HG03095 (cell line): ENCODE data around the gene TLL2.

Source experiments
- ATAC-seq: cut with Tn5 transposase; IDR thresholded peaks from one replicate; pipeline ENCODE4 v1.9.1; 2021; ENCODE audit warnings: moderate library complexity; ENCODE audit not compliant: unreplicated experiment

TLL2 gene

DNA sequence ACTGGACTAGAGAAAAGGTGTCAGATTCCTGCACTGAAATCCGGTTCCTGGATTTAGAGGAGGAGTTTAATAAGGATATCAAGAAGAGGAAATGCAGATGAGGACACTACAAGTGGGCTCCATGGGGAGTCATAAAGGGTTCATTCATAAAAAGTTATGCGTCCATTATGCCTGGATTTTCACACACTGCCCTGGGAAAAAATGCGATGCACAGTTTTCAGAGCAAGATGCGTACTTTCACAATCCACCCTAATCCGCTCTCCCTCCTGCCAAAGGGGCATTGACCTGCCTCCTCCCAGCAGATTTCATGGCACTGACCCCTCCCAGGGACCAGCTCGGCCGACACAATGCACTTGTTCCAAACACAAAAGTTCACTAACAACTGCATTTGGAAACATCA, 112.7 kb downstream of the TLL2 start:
- no peak for ATAC-seq

DNA sequence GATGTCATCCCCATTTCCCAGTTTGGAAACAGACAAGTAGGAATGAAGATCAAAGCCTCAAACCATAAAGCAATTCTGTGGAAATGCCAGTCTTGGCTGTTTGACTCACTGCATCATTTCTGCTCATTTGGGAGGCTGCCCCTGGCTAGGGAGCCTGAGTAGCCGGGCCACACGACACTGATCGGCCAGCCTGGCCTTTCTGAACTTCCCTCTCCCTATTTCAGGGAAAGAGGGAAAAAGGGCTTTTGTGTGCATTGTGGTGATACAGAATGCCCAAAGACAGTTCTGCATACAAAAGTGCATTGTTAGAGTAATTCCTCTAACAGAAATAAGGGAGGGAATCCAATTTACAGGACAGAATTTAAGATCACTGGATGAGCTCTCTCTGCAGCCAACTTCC, 113.3 kb downstream of the TLL2 start:
- no peak for ATAC-seq

DNA sequence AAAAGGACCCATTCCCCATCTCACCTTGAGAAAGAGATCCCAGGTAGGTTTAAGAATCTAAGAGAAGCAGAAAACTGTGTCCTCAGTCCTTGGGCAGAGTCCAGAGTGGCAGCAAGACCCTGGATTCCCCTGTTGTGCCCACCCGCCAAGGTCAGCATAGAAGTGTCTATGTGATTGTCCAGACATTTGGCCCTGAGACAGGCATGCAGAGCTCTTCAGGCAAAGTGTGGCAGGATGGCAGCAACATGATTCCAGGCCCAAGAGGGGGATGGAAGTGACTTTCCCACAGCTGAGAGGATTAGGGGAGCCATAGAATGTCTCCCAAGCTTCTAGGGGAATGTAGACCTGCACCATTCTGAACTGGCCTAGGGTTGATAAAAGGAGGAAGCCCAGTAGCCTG, 115.8 kb downstream of the TLL2 start:
- no peak for ATAC-seq

DNA sequence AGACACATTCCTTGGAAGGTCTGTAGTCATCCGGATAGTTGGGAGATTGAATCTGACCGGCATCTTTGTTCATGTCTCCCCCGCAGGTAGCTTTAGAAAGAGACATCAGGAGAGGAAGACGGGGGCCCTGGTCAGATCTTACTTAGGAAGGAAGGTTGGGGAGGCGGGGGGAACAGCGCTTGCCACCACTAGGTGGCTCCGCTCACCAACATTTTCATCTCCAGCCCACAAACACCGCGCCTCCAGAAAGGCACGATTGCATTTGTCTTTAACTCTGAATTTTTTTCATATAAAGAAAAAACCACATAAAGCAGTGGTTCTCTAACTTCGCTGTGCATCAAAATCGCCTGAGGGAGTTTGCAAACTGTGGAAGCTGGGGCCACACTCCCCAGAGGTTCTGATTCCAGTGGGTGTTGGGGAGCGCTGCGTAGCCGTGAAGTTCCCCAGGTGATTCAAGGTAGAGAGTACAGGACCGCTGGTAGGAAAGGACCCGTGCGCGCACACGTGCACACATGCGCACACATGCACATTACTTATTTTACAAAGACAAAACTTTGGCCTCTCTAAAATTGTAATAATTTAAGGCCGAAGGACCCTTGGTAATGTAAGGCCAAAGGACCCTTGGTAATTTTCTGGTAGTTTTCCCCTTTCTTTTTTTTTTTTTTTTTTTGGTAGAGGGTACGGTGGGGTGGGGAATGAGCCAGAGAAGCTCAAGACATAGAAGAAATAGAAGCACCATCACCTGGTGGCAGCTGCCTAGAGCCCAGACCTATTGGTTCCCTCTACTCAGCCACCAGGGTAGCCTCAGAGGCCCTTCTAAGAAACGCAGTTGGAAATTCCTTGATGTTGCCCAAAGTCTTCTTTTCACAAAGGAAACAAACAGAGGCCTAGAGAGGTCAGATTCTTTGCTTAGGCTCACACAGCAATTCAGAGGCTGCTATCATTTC, 117.5 kb downstream of the TLL2 start:
- ATAC-seq = no peak

DNA sequence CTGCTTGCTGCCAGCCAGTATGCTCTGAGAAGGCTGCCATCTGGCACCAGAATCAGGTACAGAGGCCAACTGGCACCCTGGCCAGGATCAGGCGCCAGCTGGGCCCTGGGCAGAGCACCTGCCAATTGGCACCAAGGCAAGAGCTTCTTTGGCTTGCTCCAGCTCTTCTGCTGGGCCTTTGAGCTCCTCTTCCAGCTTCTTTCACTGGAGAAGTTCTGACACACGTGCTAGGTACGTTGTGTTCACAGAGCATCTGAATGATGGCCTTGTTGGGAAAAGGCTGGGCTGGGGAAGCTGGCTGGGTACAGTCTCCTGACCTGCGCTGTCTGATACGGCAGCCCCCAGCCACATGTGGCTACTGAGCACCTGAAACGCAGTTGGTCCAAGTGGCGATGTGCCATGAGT, 123.3 kb downstream of the TLL2 start:
- ATAC-seq = no peak

DNA sequence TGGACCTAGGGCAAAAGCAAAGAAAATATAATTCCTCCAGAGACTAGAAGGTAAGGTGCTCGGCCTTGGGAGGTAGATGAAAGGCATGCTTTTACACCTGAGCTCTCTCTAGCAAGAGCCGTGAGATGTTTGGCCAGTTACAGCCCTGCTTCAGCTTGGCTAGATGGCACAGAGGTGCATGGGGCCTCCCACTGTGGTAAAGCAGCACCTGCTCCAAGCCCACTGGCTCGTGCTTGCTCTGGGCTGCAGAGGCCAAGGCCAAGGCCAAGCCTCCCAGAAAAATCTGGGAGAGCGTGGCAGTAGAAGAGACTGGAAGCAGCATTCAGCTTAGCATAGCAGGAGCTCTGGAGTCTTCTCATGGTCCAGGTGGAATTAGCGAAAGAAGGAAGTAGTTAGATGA, 123.9 kb downstream of the TLL2 start:
- ATAC-seq = no peak

DNA sequence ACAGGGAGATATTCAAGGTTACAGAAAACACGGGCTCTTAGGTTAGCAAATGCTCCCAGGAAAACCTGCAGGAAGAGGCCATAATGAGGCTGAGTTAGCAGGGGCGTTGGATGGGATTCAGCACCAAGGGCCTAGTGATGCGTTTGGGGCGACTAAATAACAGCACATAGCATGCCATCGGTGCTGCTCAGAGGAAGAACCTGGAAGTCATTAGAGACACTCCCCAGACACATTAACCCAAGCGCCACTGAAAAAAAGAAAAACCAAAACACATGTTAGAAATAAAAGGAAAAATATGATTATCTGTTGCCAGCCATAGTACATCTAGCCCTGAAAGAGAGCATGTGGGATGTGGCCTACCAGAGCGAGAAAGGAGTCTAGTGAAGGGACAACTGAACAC, 126.1 kb downstream of the TLL2 start:
- ATAC-seq = no peak

DNA sequence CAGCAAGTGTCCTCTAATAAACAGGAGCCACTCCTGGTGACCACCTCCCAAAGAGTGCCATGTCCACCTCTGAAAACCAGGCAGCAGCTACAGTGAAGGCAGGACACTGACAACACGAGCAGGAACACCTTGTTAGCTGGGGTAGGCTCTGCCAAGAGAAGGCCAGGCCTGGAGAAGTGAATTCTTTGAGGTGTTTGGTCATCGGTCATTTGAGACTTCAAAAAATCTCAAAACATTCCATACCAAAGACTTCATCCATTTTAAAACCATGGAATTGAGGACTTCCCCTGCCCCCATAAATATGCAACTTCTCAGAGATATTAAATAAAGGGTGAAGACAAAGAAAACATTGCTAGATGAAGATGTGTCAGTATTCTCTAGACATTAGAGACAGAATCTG, 126.6 kb downstream of the TLL2 start:
- ATAC-seq = no peak

DNA sequence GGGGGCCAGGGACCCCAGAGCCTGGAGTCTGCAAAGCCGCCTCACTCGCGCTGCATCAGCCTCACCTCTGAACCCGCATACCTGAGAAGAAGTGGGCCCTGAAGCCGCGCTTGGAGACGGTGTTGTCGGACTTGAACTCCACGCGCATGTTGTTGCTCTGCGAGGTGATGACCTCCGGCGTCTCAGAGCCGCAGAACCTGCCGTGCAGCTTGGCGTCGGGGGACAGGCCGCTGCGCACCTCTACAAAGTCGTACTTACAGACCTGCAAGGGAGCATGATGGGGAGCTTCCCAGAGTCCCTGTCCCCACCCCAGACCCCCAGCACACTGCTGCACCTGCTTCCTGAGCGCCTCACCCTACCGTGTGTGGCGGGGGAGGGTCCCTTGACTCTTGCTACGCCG, 129.2 kb downstream of the TLL2 start:
- no peak for ATAC-seq

DNA sequence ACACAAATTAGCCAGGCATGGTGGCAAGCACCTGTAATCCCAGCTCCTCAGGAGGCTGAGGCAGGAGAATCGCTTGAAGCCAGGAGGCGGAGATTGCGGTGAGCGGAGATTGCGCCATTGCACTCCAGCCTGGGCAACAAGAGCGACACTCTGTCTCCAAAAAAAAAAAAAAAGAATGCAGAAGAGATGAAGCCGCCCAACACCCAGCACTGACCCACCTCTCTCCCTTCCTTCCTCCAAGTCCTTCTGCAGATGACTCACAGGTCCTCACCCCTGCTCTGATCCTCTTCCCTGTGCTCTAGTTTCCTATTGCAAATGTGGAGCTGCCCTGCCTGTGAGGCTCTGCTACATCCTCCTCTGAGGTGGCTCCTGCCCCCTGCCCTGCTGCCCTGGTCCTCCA, 132.9 kb downstream of the TLL2 start:
- no peak for ATAC-seq

DNA sequence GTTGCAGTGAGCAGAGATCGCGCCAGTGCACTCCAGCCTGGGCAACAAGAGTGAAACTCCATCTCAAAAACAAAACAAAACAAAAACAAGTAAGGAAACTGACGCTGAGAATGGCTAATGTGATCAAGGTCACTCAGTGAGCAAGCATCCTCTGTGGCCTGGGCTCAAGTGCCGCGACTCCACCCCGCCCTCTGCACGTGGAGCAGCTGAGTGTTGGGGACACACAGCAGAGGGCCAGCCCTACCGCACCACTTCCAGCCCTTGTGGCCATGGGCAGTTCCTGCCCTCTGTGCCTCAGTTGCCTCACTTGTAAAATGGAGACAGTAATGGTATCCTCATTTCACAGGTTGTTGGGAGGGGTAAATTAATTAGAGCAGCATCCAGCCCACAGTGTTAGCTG, 134.0 kb downstream of the TLL2 start:
- ATAC-seq = no peak

DNA sequence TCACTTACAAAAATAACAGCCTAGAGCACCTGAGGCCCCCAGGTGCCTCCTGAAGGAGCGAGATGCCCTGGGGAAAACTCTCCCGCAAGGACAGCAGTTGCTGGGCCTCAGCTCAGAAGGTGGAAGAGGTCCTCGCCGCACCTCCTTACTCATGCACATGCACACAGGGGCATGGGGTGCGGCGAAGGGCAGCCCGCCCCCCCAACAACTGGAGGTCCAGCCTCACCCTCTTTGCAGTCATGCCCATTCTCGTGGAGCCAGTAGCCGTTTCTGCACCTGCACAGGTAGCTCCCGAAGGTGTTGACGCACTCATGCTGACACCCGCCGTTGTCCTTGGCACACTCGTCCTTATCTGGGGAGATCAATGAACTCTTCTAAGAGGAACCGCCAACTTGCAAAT, 135.0 kb downstream of the TLL2 start:
- no peak for ATAC-seq

DNA sequence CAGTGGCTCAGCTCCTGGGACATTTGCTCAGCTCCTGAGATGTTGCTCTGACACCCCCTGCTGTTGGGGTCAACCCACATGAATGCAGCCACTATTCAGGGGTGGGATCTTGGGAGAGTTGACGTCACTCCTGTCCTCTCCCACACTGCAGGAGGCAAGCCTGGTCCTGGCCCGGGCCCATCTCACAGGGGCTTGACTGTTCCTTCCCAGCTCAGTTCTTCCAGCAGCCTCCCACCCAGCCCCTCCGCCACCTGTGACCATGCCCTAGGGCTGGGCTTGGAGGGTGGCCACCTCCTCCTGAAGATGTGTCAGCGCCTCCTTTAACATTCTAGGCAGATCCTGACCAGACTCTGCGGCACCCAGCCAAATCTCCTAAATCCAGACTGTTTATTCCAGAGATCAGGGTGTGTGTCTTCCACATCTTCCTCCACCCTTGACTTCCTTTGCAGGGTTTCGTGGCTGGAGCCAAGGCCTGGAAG, 135.9 kb downstream of the TLL2 start:
- ATAC-seq = no peak

DNA sequence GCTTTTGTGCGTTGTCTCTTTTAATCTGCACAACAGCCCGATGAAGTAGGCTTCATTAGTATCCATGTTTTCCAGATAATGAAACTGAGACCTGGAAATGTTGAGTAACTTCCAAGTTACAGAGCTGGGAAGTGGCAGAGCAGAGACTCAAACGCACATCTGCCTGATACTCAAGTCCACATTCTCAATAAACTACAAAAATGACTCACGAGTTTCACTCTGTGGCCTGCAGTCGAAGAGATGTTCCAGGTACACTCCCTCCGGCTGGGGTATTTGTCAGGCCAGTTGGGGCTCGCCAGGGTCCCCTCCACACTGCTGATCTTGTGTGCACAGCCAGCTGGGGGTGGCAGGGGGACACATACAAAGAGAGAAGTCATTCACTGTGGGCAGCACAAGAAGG, 137.2 kb downstream of the TLL2 start:
- peak; percentile 65 for ATAC-seq

DNA sequence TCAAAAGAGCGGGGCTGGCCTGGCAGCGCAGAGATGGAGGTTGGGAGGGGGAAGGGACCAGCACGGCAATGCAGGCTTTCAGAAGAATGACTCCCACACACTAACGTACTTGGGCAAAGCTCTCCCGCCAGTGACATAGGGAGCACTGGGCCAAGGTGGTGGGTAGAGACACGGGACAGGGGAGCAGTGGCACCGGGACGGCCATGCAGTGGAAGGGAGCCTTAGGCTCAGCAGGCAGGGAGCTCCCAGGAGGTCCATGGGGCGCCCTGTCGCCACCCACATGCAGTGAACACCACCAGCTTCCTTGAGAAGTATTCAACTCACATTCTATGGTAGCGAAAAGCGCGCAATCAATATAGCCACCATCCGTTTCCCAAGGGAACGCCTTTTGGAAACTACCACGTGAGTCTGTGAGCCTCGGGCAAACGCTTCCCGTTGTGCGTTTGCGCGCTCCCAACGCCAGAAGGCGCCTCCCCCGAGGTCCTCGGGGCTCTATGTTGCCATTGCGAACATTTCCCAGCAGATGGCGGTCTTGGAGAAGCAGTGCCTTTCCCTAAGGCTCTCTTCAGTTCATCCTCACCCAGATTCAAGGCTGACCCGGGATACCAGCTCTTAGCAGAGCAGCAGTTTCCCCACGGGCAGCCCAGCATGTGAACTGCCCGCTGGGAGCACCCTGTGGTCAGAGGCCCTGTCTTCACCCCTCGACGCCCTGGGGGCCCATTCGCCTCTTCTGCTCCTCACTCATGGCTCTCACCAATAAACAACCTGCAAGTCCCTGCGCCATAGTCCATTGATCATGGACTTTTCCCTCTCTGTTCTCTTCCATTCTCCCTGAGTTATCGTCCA, 138.5 kb downstream of the TLL2 start:
- no peak for ATAC-seq

DNA sequence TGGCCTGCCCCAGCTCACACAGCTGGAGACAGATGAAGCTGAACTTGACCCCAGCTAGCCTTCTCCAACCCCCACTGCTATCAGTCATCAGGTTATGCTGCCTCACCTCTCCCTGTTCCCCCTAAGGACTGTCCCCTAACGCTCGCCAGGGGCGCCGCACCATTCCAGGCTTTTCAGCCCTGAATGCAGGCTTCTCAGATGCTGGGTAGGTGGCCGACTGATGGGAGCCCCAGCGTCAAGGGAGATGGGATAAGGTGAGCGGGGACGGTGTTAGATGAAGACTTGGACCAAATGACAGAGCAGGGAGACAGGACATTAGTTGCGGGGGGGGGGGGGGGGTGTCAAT, 139.1 kb downstream of the TLL2 start:
- ATAC-seq = no peak

DNA sequence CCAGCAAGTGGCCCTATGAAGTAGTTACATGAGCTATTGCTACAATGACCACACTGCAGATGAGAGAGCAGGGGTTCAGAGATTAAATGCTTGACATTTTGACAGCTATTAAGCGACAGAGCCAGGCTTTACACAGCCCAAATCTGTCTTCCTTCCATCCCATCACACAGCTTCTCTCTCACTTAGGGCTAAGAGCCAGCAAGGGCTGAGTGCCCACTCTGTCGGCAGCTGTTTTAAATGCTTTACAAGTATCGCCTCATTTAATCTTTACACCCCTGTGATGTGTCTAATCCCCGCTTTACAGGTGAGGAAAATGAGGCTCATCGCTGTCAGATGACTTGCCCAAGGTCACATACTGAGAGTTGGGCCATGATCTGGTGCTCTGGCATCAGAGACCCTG, 139.7 kb downstream of the TLL2 start:
- ATAC-seq = no peak

DNA sequence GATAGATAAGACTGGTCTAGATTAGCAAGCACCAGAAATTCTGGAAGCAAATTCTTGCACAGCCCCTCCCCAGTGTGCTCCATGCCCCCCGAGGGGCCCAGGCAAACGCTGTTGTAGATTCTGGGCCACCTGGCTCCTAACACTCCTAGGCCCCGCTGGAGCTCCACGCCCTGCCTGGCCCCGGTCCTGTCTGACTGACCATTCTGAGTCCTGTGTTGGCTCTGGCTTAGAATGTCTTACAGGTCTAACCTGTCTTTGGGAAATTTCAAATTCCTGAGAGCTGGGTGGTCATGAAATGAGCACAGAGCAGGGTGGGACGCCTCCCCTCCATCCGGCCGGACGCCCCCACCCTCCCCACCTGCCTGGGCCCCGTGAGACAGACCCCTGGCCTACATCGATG, 142.4 kb downstream of the TLL2 start:
- ATAC-seq = no peak

DNA sequence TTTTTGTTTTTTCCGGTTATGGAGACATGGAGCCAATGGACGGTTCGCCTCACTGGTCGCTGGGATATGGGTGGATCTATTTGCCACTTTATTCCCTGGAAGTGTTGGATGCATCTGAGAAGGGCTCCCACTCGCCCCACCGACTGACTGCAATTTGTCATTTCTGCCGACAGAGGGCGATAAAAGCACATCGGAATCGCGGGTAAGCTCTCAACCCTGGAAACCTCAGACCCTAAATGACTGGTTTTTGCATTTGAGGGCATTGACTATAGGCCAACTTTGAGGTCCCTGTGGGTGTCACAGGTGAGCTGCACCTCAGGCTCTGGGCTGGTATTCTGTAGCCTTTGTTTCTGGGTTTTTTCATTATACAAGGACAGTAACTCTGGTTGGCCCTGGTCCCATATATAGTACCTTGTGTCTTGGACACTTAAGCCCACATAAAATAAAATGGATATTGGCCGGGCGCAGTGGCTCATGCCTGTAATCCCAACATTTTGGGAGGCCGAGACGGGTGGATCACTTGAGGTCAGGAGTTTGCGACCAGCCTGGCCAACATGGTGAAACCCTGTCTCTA, 143.1 kb downstream of the TLL2 start:
- ATAC-seq = no peak

DNA sequence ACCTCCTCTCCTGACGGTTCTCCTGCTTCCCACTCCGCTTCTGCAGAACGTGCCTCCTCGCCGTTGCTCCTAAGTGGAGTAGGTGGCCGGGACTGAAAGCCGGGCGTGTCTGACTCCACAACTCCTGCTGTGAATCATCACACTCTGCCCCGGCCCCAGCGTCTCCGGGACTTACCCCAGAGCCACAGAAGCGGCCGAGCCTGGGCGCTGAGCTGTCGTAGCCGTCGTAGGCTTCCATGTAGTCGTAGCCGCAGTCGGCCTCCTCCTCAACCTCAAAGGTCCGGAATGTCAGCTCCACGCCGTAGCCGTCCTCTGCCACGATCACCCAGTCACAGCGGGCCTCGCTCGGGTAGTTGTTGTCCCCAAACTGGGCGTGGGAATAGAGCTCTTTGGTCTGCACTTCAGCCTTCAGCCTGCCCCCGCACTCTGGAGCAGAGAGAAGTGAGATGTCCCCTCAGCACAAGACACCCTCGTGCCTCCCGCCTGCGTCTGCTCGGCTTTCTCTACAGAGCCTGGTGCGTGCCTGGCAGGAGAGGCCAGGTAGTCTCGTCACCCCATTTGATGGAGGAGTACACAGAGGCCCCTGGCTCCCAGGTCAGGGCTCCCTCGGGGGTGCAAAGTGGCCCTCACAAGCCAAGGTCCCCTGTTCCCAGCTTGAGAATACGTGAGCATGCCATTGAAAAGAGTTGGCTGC, 143.7 kb downstream of the TLL2 start:
- no peak for ATAC-seq

DNA sequence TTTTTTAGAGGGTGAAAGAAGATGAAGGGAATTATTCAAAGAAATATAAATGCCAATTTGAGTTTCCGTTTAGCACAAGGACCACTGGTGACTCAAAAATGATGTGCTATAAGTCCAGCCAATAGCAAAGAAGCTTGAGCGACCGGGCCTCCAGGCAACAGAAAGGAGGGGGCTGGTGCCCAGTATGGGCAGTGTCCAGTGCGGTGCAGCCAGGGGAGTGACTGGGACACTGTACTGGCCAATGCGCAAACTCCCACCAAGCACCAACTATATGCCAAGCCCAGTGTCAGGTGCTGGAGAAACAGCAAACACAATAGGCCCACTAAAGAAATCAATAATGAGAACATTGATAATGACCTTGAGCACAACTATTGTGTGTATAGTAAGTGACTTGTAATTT, 144.8 kb downstream of the TLL2 start:
- ATAC-seq = no peak
